LNCAP (cell line): ENCODE data around the gene LRRC58.

Source experiments
- CTCF ChIP-seq: fragments of 450-650 bp; IDR thresholded peaks from 2 replicates; pipeline ENCODE4 v1.5.1; 2017; ENCODE audit warnings: mild to moderate bottlenecking

Gene LRRC58

DNA sequence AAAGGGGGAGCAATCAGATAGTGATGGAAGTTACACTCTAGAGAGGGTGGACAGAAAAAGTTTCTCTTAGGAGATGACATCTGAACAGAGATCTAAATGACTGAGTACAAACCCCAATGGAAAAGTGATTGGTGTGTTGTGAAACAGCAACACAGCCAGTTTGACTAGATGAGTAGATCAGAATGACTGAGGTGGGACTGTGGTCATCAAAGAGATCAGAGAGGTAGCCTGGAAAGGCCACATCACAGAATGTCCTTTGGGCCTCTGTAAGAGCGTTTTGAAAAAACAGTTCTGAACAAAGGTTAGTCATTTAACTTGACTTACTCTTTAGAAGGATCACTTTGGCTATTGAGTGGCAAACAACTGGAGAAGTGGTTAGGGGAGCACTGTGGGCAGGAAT is 10.6 kb downstream of the LRRC58 start:
- no peak for TF ChIP-seq CTCF

DNA sequence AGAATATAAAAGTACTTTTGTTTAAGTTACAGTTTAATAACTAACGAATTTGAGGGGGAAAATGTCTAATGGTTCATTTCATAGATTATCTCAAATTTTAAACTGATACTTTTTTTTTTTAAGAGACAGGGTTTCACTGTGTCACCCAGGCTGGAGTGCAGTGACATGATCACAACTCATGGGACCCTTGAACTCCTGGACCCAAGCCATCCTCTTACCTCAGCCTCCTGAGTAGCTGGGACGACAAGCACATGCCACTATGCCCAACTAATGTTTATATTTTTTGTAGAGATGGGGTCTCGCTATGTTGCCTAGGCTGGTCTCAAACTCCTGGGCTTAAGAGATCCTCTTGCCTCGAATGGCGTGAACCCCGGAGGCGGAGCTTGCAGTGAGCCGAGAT is 16.5 kb downstream of the LRRC58 start:
- TF ChIP-seq CTCF, result no peak

DNA sequence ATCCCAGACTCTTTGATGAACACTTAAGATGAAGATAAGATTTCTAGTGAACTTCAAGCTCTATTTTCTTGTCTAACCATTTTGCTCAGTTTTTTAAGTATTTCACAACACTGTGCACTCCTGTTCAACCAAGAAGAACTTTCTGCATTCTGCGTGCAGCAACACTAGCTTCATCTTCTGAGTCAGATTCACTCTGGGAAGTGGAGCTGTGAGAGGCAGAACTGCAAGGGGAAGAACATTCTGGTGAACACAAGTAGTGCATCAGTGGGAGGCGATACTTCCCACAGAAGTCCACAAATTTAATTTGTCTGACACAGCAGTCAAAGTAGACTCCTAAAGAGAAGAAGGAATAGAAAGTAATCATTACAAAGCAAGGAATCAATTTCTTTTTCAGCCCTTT is 18.1 kb downstream of the LRRC58 start:
- no peak for TF ChIP-seq CTCF

DNA sequence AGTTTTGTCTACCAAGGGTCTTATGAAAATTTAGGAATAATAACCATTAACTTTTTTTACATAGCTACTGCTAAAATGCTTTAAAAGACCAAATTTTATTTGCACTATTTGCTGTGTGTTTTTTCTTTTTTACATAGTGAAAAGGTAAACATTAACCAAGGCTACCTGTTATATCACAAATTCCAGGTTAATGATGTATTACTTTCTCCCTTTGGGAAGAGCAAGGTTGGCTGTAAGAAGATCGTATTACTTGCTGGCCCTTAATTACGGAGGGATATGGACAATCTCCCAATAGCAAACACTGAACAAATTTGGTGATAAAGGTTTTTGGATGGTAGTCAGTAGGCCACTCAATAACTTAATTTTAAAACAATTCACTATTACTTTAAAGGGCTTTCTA is 22.4 kb downstream of the LRRC58 start:
- no peak for TF ChIP-seq CTCF

DNA sequence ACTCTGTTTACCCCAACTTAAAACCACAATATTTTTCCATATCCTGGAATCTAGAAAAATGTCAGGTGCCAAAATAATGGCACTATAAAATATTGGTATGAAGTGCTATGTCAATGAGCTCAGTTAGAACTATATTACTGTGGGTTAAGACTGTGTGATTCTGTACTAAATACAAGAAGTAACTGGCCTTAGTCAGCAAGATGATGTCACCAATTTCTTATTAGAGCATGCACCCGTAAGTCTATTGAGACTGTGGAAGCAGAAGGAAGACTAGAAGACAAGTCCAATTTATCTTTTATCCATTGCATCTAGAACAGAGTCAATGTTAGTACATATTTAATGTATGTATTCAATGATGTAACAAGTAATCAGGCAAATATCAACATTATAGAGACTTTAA is 25.0 kb downstream of the LRRC58 start:
- no peak for TF ChIP-seq CTCF

GRCh38 chr3:120311863-120312794 is 37.0 kb downstream of the LRRC58 start:
- no peak for TF ChIP-seq CTCF

DNA sequence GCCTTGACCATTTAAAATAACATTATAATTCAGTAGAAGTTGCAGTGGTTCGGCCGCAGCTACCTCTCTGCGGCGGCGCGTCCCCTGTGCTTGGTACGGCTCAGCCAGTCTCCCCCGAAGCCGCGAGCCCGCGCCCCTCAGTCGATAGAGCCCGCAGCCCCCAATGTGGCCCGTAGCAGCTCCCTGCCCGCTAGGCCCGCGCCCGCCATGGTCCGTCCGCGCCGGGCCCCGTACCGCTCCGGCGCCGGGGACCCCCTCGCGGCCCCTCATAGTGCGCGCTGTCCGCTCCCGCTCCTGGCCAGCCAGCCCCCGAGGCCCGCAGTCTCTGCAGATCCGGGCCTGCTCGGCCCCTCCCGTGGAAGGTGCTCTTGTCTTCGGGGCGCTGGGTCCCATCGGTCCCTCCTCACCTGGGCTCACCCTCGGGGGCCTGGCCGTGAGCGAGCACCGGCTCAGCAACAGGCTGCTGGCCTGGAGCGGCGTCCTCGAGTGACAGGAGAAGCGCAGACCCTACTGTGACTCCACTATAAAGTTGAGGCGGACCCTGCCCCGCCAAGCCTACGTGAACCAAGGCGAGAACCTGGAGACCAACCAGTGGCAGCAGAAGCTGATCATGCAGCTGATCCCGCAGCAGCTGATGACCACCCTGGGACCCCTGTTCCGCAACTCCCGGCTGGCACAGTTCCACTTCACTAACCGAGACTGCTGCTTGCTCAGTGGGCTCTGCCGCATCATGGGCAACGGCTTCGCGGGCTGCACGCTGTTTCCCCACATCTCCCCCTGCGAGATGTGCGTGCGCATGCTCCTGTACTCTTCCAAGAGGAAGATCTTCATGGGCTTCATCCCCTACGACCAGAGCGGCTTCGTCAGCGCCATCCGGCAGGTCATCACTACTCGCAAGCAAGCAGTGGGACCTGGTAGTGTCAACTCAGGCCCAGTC is 42.4 kb downstream of the LRRC58 start:
- no peak for TF ChIP-seq CTCF
